ENCODE data around the gene GRAMD4. TPM values are rescaled to one million over a fixed set of nuclear protein-coding genes. Genes with fewer than 3 reads are reported as not detected.
"Not testable (repeated sequence)": the region's sequence is repeated elsewhere in the genome, so short reads cannot be mapped to it uniquely, and the experiment has no call there.

GRAMD4 gene
- total RNA-seq, 1 donor from 2014 or later: 37.8 TPM

DNA sequence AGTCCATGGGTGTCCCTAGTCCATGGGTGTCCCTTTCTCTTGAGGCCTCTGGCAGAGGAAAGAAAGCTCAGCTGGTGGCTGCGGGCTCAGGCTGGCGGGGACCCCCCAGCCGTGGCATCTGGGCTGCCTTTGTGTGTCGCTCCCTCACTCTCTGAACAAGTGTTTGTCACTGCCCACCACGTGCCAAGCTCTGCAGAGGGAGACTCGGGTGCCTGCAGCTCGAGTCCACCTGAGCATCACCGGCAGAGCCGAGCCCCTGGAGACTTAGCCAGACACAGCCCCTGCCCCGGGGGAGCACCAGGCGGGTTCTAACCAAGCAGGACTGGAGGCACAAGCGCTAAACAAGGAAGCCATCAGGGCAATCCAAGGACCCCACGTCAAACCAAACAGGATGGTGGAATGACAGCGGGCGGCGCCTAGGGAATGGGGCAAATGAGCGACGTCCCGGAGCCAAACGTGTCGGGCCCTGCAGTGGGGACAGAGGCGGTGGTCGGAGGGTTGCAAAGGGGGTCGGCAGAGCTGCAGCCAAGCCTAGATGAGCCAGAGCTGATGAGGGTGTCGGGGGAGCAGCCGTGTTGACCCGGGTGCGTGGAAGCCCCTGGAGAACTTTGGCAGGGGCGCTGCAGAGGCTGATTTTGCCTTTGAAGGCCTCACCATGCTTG lies 2.1 kb upstream of the GRAMD4 start:
- DNase-seq (ENCODE audit: low spot score): no peak

DNA sequence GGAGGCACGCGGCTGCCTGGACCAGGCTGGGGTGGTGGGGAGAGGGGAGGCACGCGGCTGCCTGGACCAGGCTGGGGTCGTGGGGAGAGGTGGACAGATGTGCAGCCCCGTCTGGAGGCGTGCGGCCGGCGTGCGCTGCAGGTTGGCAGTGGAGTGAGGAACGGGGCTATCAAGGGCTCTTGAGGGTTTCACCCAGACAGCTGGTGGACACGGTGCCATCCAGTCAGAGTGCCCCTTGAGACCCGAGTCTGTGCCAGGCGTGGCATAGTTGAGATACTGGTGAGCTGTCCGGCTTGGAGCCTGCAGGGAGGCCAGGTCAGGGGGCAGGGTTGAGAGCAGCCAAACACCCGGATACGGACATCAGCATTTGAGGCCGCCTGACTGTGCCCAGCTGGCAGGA lies 1.5 kb upstream of the GRAMD4 start:
- DNase-seq (ENCODE audit: low spot score): no peak

DNA sequence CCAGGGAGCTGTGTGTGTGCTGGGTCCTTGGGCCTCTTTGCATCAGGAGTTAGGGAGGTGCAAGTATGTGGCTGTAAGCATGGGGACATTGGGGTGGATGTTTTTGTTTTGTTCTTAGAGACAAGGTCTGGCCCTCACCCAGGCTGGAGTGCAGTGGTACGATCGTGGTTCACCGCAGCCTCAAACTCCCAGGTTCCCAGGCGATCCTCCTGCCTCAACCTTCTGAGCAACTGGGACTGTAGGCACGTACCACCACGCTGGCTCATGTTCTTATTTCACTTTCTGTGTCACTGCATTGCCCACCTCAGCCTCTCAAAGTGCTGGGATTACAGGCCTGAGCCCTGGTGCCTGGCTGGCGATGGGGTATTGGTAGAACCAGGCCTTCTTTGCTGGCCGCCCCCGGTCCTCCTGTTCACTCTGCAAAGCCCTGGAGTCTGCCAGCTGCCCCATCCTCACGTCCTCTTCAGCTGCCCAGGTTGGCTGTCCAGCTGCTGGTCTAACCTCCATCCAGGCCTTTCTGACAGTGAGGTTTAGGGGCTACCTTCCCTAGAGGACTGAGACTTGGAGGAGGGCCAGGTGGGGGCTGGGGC lies 851 bp upstream of the GRAMD4 start:
- no peak for DNase-seq (ENCODE audit: low spot score)

DNA sequence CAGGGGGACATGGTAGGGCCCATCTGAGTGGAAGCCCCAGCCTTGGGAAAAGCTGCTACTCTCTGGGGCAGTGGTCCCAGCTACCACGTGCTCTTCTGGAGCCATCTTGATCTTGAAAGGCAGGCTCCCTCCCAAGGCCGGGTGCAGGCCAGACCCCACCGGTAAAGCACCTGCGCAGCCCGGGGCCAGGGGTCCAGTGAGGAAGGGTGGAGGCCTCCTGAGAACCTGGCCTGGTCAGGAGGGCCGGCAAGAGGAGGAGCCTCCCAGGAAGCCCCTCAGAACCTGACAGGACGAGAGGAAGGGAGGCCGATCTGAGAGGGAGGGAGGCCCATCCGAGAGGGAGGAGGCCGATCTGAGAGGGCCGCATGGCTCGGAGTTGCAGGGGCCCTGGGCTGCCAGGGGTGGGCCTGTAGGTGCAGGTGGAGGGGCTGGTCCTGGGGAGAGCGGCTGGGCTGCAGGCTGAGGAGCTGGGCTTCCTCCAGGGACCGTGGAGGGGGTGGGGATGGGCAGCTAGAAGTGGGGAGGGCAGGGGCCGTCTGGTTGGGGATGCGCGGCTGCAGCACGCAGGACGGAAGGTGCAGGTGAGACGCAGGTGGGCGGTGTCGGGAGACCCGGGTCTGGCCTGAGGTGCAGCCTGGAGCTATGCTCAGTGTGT lies 529 bp downstream of the GRAMD4 start:
- no peak for DNase-seq (ENCODE audit: low spot score)

DNA sequence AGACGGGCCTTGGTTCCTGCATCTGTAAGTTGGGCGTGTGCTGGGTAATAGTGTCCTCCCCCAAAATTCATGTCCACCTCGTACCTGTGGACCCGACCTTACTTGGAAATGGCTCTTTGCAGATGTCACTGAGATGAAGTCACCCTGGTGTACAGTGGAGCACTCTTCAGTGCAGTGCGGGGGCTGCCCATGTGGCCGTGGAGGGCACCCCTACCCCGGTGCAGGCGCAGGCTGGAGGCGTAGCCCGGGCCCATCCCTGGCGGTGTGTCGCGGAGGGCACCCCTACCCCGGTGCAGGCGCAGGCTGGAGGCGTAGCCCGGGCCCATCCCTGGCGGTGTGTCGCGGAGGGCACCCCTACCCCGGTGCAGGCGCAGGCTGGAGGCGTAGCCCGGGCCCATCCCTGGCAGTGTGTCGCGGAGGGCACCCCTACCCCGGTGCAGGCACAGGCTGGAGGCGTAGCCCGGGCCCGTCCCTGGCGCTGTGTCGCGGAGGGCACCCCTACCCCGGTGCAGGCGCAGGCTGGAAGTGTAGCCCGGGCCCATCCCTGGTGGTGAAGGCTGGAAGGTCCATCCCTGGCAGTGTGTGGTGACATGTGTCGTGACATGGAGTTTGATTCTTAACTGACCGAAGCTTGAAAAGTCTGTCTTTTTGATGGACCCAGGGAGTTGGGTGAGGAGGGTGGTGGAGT lies 1.2 kb downstream of the GRAMD4 start:
- DNase-seq (ENCODE audit: low spot score): not testable (repeated sequence)

DNA sequence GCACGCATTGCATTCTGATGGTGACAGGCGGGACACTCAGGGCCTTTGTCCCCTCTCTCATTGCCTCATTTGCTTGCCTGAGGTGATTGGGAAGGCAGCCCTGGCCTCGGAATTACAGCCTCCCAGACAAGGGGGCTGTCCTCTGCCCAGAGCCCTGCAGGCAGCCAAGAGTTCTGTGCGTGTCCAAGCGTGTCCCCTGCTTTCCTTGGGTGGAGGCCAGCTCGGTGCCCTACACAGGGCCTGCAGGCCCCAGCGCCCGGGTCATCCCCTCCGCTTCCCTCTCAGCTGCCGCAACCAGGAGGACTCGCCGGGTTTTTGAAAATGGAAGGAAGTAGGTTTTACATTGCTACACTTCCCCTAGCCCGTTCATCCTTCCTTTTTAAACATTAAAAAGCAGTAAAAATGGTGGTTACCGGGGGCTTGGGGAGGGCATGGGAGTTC lies 1.9 kb downstream of the GRAMD4 start:
- DNase-seq (ENCODE audit: low spot score): no peak

DNA sequence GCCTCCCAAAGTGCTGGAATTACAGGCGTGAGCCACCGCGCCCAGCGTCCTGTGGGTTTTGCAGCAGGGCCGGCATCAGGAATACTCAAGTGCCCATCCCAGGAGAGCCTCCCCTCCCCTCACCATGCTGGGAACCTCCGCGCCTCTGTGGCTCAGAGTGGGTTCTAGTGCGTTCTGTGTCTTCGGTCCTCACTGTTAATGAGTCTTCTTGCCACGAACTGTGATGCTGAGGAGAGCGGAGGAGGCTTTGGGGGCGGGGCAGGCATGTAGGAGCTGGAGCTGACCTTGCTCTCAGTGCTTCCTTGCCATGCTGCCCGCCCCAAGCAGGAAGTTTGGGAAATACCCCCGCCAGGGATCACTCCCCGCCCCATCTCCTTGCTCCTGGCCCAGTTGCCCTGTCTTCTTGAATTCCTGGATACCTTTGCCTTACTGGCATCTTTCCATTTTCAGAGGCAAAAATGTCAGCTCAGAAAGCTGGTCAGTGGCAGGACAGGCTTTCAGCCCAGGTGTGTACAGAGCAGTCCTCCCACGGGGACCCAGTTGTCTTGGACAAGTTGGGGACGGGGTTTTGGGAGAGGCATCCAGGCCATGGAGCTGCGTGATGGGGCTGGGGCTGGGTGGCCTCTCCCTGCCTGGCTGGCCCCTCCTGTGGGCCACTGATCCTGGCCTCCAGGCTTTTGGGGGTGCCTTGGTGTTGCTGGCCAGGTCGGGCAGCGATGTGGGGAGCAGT lies 5.1 kb downstream of the GRAMD4 start:
- DNase-seq (ENCODE audit: low spot score): no peak

DNA sequence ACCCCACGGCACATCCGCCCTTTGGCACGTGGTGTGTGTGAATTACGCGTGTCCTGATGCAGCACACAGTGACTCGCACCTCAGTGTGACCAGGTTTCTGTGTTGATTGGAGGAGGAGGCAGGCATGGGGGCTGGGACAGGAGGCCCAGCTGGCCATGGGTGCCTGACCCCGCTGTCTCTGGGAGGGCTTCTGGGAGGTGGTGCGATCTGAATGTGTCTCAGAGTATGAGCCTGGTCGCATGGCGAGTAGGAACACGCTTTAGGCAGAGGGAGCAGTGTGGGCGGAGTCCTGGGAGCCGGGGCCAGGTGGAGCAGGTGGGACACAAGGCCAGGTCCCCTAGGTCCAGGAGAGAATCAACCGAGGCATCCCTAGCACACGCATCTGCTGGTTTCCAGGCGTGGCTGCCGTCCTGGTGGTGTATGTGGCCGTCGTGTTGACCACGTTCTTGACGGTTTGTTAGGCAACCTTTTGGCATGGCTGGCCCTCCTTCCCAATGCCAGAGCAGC lies 5.7 kb downstream of the GRAMD4 start:
- no peak for DNase-seq (ENCODE audit: low spot score)

DNA sequence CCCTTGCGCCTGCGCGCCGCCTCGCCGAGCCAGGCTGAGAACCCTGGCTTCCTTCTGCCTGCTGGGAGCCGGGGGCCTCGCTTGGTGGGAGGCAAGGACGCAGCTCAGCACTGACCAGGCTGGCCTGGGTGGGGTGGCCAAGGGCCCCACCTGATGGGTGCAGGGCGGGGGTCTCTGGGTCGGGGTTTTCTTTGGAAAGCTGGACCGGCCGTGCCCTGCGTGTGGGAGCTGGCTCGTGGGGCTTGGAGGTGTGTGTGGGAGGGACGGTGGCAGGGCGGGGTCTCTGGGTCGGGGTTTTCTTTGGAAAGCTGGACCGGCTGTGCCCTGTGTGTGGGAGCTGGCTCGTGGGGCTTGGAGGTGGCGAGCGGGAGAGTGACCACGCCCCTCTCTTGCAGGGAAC lies 6.2 kb downstream of the GRAMD4 start:
- DNase-seq (ENCODE audit: low spot score): no peak

DNA sequence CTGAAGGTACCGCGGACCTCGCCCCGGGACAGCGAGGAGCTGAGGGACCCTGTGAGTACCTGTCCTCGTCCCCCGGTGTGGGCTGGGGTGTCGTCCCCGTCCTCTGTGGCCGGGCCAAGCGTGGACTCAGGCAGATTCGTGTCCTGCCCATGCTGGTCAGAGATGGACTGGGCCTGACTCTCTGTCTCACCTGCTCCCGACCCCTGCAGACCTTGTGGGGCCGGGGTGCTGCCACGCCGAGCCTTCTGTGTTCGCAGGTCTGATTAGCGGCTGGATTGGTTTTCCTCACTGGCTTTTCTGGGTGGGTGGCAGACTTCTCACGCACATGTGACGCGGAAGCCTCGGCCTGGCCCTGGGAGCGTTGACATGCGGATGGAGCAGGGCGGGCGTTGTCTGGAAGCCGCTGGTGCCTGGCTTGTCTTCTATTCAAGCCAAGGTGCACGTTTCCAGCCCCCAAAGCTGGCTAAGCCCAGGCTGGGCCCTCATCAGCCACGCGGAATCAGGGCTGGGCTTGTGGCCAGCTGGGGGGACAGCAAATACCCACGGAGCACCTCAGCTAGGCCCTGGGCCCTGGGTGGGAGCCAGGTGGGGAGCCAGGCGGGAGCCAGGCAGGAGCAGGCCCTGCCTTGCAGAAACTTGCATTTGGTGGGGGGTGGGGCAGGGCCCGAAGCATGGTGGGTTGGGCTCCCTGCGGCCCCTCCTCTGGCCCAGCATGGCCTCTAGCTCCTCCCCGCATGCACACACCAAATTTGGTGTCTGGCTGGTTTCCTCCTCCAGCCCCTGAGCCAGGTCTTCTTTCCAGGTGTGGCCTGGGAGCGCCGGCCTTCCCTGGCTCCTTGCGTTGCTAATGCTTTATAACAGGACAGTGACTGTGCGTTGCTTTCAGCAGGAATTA lies 7.0 kb downstream of the GRAMD4 start:
- DNase-seq (ENCODE audit: low spot score): no peak

DNA sequence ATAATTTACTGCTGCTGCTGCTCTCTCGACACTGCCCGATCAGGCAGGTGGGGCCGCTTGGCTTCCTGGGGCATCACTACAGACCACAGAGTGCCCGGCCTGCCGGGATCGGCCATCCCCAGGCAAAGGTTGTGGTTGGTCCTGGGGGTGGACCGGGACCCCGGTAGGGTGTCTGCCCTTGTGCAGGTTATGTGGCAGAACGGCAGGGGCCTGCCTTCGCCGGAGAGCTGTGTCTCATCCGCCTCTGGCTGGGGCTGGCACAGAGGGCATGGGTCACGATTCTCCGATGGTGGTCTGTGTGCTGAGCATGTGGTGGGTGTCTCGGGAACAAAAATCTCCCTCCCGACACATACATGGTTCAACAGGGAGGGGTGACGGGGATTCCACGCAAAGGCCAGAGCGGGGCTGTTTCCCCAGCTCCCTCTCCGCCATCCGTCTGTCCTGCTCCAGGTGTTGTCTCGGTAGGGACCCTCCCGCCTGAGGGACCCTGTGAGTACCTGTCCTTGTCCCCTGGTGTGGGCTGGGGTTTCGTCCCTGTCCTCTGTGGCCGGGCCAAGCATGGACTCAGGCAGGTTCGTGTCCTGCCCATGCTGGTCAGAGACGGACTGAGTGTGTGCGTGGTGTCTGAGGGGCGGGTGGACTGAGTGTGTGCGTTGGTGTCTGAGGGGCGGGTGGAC lies 7.8 kb downstream of the GRAMD4 start:
- no peak for DNase-seq (ENCODE audit: low spot score)

DNA sequence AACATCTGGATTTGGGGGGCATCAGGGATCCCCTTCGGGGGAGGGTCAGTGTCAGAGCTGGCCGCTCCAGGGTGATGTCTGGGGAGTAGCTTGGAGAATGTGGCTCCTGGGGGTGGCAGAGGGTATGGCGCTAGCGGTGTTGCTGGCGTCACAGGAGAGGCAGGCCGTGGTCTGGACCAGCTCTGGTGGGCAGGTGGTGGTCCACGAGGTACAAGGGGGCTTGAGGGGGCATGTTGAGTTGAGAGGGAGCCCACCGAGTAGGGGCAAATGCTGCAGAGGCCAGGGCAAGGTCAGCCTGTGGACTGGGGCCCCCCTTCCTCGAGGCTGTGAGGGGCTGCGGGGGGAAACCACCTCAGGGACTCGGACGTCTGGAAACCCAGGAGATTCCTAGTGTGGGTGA lies 8.6 kb downstream of the GRAMD4 start:
- DNase-seq (ENCODE audit: low spot score): no peak

DNA sequence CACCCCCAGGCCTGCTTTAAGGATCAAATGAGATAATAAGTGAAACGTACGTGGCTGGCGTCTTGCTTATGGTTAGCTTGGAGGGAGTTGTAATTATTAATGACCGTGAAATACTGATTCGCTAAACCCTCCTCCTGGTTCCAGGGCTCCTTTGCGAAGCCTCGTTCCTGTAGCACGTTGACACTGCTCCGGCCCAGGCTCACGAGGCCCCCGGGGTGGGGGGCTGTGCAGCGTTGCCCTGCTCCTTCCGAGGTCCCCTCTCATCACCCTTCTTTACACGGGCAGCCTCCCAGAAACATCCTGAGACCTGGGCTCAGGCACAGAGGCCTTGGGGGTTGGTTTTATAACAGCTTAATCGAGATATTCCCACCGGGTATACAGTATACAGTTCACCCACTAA lies 9.1 kb downstream of the GRAMD4 start:
- no peak for DNase-seq (ENCODE audit: low spot score)

DNA sequence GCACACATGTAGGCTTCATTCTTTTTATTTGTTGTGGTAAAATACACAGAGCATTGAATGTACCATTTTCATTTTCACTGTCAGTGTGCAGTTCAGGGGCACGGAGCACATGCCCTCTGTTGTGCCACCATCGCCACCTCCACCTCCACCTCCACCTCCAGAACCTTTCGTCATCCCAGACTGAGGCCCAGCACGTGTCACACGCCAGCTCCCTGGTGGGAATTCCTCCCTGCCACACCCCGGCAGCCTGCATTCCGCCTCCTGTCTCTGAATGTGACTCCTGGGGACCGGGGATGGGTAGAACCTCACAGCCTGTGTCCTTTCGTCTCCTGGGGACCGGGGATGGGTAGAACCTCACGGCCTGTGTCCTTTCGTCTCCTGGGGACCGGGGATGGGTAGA lies 10.9 kb downstream of the GRAMD4 start:
- DNase-seq (ENCODE audit: low spot score): no peak

DNA sequence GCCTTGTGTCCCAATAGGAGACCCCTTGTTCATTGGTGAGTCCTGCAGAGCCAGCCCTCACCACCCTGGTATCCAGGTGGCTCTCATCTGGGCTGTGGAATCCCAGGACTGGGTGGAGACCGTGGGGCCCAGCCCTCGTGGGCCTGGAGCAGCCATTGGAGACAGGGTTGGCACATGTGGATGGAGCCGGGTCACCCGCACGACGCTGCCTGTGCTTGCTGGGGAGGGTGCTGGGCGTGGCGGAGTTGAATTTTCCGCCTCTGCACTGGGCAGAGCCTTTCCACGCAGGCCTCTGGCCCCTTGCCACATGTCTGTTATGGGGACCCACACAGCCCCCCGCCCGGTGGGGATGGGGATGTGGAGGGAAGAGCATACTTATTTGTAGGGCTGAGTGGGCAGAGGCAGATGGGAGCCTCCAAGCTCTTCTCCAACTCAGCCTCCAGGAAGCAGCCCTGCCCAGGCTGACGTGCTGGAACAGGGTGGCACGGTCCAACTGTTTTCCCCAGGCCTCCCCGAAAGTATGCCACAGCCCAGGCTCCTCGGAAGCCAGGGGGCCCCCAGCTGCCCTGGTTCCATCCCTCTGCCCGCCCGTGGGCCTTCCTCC lies 12.6 kb downstream of the GRAMD4 start:
- DNase-seq (ENCODE audit: low spot score): no peak

DNA sequence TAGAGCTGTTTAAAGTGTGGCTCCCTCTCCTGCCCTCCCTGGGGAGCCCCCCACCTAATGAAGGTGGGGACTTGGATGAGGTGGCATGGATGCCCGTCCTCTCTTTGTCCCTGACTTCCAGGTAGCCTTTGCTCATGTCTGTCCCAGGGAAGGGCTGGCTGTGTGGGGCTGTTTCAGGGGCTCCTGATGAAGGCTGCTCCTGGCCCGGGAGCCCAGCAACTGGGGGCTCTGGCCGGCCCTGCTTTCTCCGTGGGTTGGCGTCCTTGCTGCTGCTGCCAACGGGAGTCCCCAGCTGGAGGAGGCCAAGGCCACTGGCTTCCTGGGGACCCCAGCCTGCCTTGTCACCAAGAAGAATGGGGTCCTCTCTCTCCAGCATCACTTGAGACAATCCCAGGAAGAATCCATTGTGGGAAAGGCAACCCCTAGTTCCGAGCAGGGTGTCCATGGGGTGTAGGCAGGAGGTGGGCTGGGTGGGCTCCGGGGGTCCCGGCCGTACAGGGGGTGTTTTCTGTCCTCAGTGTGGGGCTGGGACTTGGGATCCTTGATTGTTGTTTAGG lies 13.2 kb downstream of the GRAMD4 start:
- no peak for DNase-seq (ENCODE audit: low spot score)

DNA sequence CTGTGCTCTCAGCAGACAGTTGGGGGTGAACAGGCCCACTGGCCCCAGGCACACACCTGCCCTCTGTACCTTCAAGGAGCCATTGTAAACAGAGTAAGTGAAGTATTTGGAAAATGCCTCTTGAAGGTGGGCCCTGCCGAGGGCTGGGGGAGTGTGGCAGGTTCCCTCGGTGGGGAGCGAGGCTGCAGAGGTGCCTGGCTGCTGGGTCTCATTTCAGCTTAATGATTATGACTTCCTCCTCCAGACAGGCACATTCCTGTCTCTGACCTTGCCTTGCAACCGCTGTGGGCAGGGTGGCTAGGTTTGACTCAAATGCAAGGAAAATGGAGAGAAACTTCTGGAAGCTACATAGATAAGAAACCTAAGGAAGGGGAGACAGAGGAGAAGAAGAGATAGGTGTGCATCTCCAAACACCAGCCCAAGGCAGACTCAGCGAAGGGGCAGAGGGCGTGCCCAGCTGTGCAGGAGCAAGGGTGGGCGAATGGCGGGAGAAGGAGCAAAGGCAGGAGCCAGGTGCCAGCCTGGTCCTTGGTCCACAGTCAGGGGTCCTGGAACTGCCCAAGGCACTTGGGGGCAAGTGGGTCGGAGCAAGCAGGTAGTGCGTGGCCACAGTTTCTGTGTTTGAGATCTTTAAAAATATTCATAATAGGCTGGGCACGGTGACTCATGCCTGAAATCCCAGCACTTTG lies 14.0 kb downstream of the GRAMD4 start:
- no peak for DNase-seq (ENCODE audit: low spot score)

DNA sequence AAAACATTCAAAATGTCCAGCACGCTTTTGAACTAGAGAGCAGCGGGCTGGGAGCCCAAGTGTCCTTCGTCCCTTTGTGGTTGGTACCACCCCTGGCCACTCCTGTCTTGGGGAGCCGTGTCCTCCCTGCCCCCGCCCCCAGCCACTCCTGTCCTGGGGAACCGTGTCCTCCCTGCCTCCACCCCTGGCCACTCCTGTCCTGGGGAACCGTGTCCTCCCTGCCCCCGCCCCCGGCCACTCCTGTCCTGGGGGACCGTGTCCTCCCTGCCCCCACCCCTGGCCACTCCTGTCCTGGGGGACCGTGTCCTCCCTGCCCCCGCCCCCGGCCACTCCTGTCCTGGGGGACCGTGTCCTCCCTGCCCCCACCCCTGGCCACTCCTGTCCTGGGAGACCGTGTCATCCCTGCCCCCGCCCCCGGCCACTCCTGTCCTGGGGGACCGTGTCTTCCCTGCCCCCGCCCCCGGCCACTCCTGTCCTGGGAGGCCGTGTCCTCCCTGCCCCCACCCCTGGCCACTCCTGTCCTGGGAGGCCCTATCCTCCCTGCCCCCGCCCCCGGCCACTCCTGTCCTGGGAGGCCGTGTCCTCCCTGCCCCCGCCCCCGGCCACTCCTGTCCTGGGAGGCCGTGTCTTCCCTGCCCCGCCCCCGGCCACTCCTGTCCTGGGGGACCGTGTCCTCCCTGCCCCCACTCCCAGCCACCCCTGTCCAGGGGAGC lies 14.9 kb downstream of the GRAMD4 start:
- not testable (repeated sequence) for DNase-seq (ENCODE audit: low spot score)

All from mesenteric fat pad (tissue), 1 donor.